Common myeloid progenitor, CD34-positive (primary cell): Measurements from ENCODE around the gene PTGIS.

Experiments
- CTCF ChIA-PET: fragments of 350-600 bp; sonication (Branson Sonifier 250); formaldehyde crosslinking; loops from one replicate; lab custom pipeline; 2021; ENCODE audit warnings: antibody characterized with exemption; lab: Charles Lee
- POLR2A ChIA-PET: fragments of 350-600 bp; sonication (Branson Sonifier 250); formaldehyde crosslinking; loops from one replicate; lab custom pipeline; 2021; ENCODE audit warnings: antibody characterized with exemption; lab: Charles Lee
- DNase-seq, 3 donors: peaks; one replicate each; pipeline versions ENCODE4 v3.0.0 to v3.0.0-alpha.2; 2013
- H3K27ac ChIP-seq, 2 experiments: 1 replicate in 1 of 2; 2 replicates in 1 of 2; pipeline ENCODE4 v1.7.0; 2013; ENCODE audit warnings: inconsistent platforms in 2 of 2, low read length in 2 of 2, mild to moderate bottlenecking in 2 of 2, low read depth in 1 of 2, moderate library complexity in 1 of 2; ENCODE audit not compliant: severe bottlenecking in 2 of 2, insufficient read depth in 1 of 2, poor library complexity in 1 of 2
- H3K27me3 ChIP-seq, 5 experiments: replicated peaks in 2 of 5; 1 replicate in 3 of 5; 2 replicates in 2 of 5; pipeline versions ENCODE4 v1.6.1 to v1.7.0; 2013; ENCODE audit warnings: low read length in 4 of 5, mild to moderate bottlenecking in 2 of 5, moderate library complexity in 2 of 5, inconsistent platforms in 1 of 5; ENCODE audit not compliant: insufficient read depth in 5 of 5, control insufficient read depth in 4 of 5
- H3K36me3 ChIP-seq, 4 experiments: 1 replicate in 2 of 4; 2 replicates in 2 of 4; pipeline versions ENCODE4 v1.6.1 to v1.7.0; 2013; ENCODE audit warnings: low read length in 3 of 4, control low read depth in 1 of 4, mild to moderate bottlenecking in 1 of 4; ENCODE audit not compliant: control insufficient read depth in 4 of 4, insufficient read depth in 4 of 4
- H3K4me1 ChIP-seq, 4 experiments: 1 replicate in 3 of 4; 2 replicates in 1 of 4; pipeline versions ENCODE4 v1.6.1 to v1.7.1; 2013; ENCODE audit warnings: low read length in 3 of 4, mild to moderate bottlenecking in 3 of 4, control low read depth in 1 of 4, inconsistent platforms in 1 of 4, moderate library complexity in 1 of 4; ENCODE audit not compliant: control insufficient read depth in 4 of 4, insufficient read depth in 4 of 4; ENCODE audit errors: control extremely low read depth in 1 of 4
- H3K4me3 ChIP-seq, 7 experiments: 1 replicate in 4 of 7; 2 replicates in 3 of 7; pipeline versions ENCODE4 v1.5.1 to v1.7.0; 2013; ENCODE audit warnings: mild to moderate bottlenecking in 7 of 7, low read length in 6 of 7, moderate library complexity in 6 of 7, inconsistent platforms in 2 of 7, low read depth in 2 of 7, control low read depth in 1 of 7; ENCODE audit not compliant: insufficient read depth in 4 of 7, control insufficient read depth in 1 of 7; ENCODE audit errors: extremely low read depth in 1 of 7
- H3K9me3 ChIP-seq, 5 experiments: 1 replicate in 4 of 5; 2 replicates in 1 of 5; pipeline versions ENCODE4 v1.6.1 to v1.7.1; 2013; ENCODE audit warnings: low read length in 4 of 5, mild to moderate bottlenecking in 2 of 5, inconsistent platforms in 1 of 5, low read depth in 1 of 5, moderate library complexity in 1 of 5; ENCODE audit not compliant: control insufficient read depth in 4 of 5, insufficient read depth in 2 of 5; ENCODE audit errors: control extremely low read depth in 1 of 5
- WGBS: methylation state at CpG from one replicate; pipeline ENCODE4 v1.1.5; 2013; ENCODE audit not compliant: insufficient coverage; 5-methylcytosine and 5-hydroxymethylcytosine counted together

Gene PTGIS

DNA sequence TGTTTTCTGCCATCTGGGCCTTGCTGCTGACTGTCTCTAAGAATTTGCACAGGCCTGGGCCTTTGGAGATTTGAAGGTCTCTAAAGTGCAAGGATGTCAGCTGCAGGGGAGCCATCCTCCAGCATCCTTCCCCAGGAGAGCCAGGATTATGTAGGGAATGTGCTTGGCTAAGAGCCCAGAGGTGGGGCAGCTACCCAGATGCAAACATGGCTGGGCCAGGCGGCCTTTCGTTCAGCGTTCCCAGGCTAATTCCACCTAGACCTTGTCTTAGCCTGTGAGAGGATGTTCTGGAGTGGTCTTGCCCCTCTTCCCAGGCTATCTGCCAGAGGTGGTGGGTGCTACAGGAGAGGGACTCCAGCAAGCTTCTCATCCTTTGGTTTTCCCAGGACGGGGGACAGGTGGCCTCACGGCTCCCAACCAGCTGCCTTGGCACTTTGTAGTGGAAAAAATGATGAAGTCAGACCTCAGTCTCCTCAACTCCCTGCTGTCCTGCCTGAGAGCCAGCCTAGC lies 7.7 kb upstream of the PTGIS start:
- Histone ChIP-seq H3K27ac (no peak overlapping the region), H3K27me3 (peaks cover 0 to 11% (median 3%) of the 10 kb centered on the region in 5 experiments), H3K4me1 (peaks cover 0 to 17% (median 7%) of the 10 kb centered on the region in 4 experiments), H3K9me3 (peaks cover 0 to 2% (median 0%) of the 10 kb centered on the region in 5 experiments), H3K4me3 (no peak overlapping the region), H3K36me3 (no peaks in the 10 kb centered on the region)
- POLR2A ChIA-PET, result no interaction called here
- no peak for DNase-seq
- CTCF ChIA-PET, result no interaction called here
- WGBS, result 94% methylated on average over 3 of the region's 5 CpGs

DNA sequence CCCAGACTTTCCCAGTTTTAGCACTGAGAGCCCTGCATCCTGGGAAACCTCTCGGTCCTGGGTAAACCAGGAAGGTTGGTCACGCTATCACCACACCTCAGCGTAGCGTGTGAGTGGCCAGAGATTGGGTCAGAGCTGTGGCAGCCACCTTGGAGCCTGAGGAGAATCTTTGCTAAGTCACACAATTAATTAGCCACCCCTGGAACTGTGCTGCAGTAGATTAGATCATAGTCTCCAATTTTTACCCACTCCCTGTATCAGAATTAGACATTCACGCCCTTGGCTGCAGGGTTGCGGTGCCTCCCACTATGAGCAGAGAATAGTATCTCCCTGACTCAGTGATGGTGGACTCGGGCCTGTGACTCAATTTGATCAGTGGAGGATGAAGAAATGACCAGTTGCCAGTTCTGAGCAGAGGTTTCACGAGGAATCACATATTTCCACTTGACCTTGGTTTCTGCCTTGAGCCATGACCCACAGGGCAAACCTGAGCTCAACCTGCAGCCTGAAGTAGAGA lies 6.0 kb upstream of the PTGIS start:
- Histone ChIP-seq H3K27me3 (peaks cover 0 to 26% (median 8%) of the 10 kb centered on the region in 5 experiments), H3K4me3 (no peak overlapping the region), H3K9me3 (peaks cover 0 to 2% (median 0%) of the 10 kb centered on the region in 5 experiments), H3K36me3 (no peaks in the 10 kb centered on the region), H3K4me1 (peaks cover 0 to 17% (median 7%) of the 10 kb centered on the region in 4 experiments), H3K27ac (no peak overlapping the region)
- POLR2A ChIA-PET, result no interaction called here
- WGBS, result 97% methylated on average over 8 of the region's 8 CpGs
- CTCF ChIA-PET, result no interaction called here
- no peak for DNase-seq

DNA sequence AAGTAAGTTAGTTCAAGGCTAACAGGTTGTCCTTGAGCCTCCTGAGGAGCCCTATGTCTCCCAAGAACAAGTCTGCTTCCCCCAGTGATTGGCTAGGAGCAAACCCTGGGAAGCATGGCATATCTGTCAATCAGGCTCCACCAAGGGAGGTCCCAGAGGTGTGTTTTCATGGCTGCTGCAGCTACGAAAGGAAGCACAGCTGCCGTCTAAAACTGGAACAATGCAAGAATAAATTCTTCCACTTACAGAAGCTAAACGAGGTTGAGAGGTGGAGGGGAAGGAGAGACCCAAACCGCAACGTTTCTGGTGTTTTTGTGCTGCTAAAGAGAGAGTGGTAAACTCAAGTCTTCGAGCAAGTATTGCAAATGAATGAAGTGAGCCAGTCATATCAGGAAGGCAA lies 4.9 kb upstream of the PTGIS start:
- CTCF ChIA-PET, result interaction anchor here (2.4 kb wide), 1 partner anchor 37 kb away, joined by 6 read pairs; no protein-coding TSS in a partner anchor
- peak in 2 of 3 donors; percentile 46 to 53 for DNase-seq
- Histone ChIP-seq H3K9me3 (peaks cover 0 to 2% (median 0%) of the 10 kb centered on the region in 5 experiments), H3K27me3 (peaks cover 0 to 34% (median 13%) of the 10 kb centered on the region in 5 experiments), H3K36me3 (no peaks in the 10 kb centered on the region), H3K4me1 (peaks cover 0 to 23% (median 7%) of the 10 kb centered on the region in 4 experiments), H3K4me3 (peak overlapping the region in 4 of 7 experiments; percentile 24 to 69 (median 38)), H3K27ac (peak overlapping the region in 1 of 2 experiments; percentile 19)
- 20% methylated on average over 4 of the region's 6 CpGs for WGBS
- POLR2A ChIA-PET, result no interaction called here

GRCh38 chr20:49571553-49571835 lies 3.6 kb upstream of the PTGIS start:
- ChIA-PET POLR2A (no interaction called here), CTCF (interaction anchor here (2.4 kb wide), 1 partner anchor 39 kb away, joined by 6 read pairs; no protein-coding TSS in a partner anchor)
- WGBS, result 80% methylated on average over 1 of the region's 2 CpGs
- Histone ChIP-seq H3K27me3 (peaks cover 0 to 48% (median 23%) of the 10 kb centered on the region in 5 experiments), H3K36me3 (no peaks in the 10 kb centered on the region), H3K27ac (no peak overlapping the region), H3K4me1 (peaks cover 0 to 28% (median 10%) of the 10 kb centered on the region in 4 experiments), H3K9me3 (peaks cover 0 to under 1% (median 0%) of the 10 kb centered on the region in 5 experiments), H3K4me3 (no peak overlapping the region)
- DNase-seq, result no peak

- H3K36me3 ChIP-seq, result no peaks in the 10 kb centered on the region
- H3K27ac ChIP-seq, result no peak overlapping the region
- no peak overlapping the region for H3K4me3 ChIP-seq
- DNase-seq, result no peak
- CTCF ChIA-PET, result interaction anchor here (1.7 to 2.4 kb wide), 2 partner anchors 26 to 39 kb away, joined by 5 to 6 read pairs; no protein-coding TSS in a partner anchor
- H3K4me1 ChIP-seq, result peaks cover 0 to 28% (median 10%) of the 10 kb centered on the region in 4 experiments
- no peaks in the 10 kb centered on the region for H3K9me3 ChIP-seq
- POLR2A ChIA-PET, result no interaction called here
- WGBS, result 92% methylated on average over 8 of the region's 11 CpGs
- peaks cover 0 to 53% (median 23%) of the 10 kb centered on the region in 5 experiments for H3K27me3 ChIP-seq
Observed at GRCh38 chr20:49570828-49571552, 3.1 kb upstream of the PTGIS start.

- ChIA-PET CTCF (interaction anchor here (0.8 to 2.4 kb wide), 4 partner anchors 27 to 269 kb away, joined by 3 to 6 read pairs (median 5); no protein-coding TSS in a partner anchor), POLR2A (no interaction called here)
- Histone ChIP-seq H3K27me3 (peaks cover 0 to 60% (median 23%) of the 10 kb centered on the region in 5 experiments), H3K4me3 (no peak overlapping the region), H3K4me1 (peaks cover 0 to 28% (median 10%) of the 10 kb centered on the region in 4 experiments), H3K36me3 (no peaks in the 10 kb centered on the region), H3K9me3 (no peaks in the 10 kb centered on the region), H3K27ac (no peak overlapping the region)
- WGBS, result 83% methylated on average over 6 of the region's 7 CpGs
- no peak for DNase-seq
Observed at GRCh38 chr20:49570161-49570827, 2.4 kb upstream of the PTGIS start.
